ENCODE data around the gene NAP1L3.
A peak's percentile ranks its signal among the peaks of the same experiment; 100 is the strongest.

Gene NAP1L3

GRCh38 chrX:93673056-93673868, at the start of gene NAP1L3:
TSS of gene NAP1L3 (minus strand) at chrX:93673578. CDS start at chrX:93673304, 274 bp downstream.
- peak; percentile 43 for DNase-seq

GRCh38 chrX:93711076-93711475, 37.7 kb upstream of the NAP1L3 start:
- DNase-seq = no peak

- no peak for DNase-seq
Observed at GRCh38 chrX:93703701-93704100, 30.3 kb upstream of the NAP1L3 start.

GRCh38 chrX:93695981-93696380, 22.6 kb upstream of the NAP1L3 start:
- DNase-seq = no peak

- DNase-seq = no peak
Observed at GRCh38 chrX:93673869-93674271, 492 bp upstream of the NAP1L3 start, which contains the start of gene FAM133A. TSS of gene FAM133A (plus strand) at chrX:93674206. CDS start at chrX:93709420, 35,214 bp downstream.

GRCh38 chrX:93660575-93660974, 12.8 kb downstream of the NAP1L3 start:
- no peak for DNase-seq

- no peak for DNase-seq
Observed at GRCh38 chrX:93649381-93649780, 24.0 kb downstream of the NAP1L3 start.

GRCh38 chrX:93637591-93637990, 35.8 kb downstream of the NAP1L3 start:
- DNase-seq = no peak
